GM21367 (cell line): Measurements from ENCODE around the gene TOX2.

Source experiments
- ATAC-seq: cut with Tn5 transposase; IDR thresholded peaks from one replicate; pipeline ENCODE4 v1.9.1; 2021; ENCODE audit not compliant: unreplicated experiment

The TOX2 gene

GRCh38 chr20:43974695-43975094, 60.0 kb downstream of the TOX2 start:
- no peak for ATAC-seq

GRCh38 chr20:43975096-43975768, 60.6 kb downstream of the TOX2 start:
- ATAC-seq: no peak

GRCh38 chr20:43976547-43976946, 61.9 kb downstream of the TOX2 start:
- ATAC-seq: no peak

GRCh38 chr20:43977252-43977651, 62.6 kb downstream of the TOX2 start:
- ATAC-seq: no peak

GRCh38 chr20:43977962-43978361, 63.3 kb downstream of the TOX2 start:
- ATAC-seq: no peak

GRCh38 chr20:43979576-43980105, 65.0 kb downstream of the TOX2 start:
- ATAC-seq: no peak

GRCh38 chr20:43981540-43981939, 66.9 kb downstream of the TOX2 start:
- ATAC-seq: no peak

GRCh38 chr20:43982016-43982415, 67.4 kb downstream of the TOX2 start:
- no peak for ATAC-seq

- ATAC-seq: no peak
Observed at GRCh38 chr20:43982886-43983285, 68.2 kb downstream of the TOX2 start.

- no peak for ATAC-seq
Observed at GRCh38 chr20:43983359-43983758, 68.7 kb downstream of the TOX2 start.

GRCh38 chr20:43983904-43984361, 69.3 kb downstream of the TOX2 start:
- ATAC-seq: no peak

- no peak for ATAC-seq
Observed at GRCh38 chr20:43984587-43984986, 69.9 kb downstream of the TOX2 start.

- ATAC-seq: no peak
Observed at GRCh38 chr20:43985121-43985520, 70.5 kb downstream of the TOX2 start.

- no peak for ATAC-seq
Observed at GRCh38 chr20:43985608-43986316, 71.1 kb downstream of the TOX2 start.

GRCh38 chr20:43987018-43987417, 72.4 kb downstream of the TOX2 start:
- ATAC-seq: no peak

- ATAC-seq: no peak
Observed at GRCh38 chr20:43987531-43987930, 72.9 kb downstream of the TOX2 start.

GRCh38 chr20:43988451-43988850, 73.8 kb downstream of the TOX2 start:
- no peak for ATAC-seq

GRCh38 chr20:43988867-43989266, 74.2 kb downstream of the TOX2 start:
- ATAC-seq: no peak

- no peak for ATAC-seq
Observed at GRCh38 chr20:43991261-43991660, 76.6 kb downstream of the TOX2 start.

- no peak for ATAC-seq
Observed at GRCh38 chr20:43991982-43992381, 77.3 kb downstream of the TOX2 start.

- ATAC-seq: no peak
Observed at GRCh38 chr20:43992885-43993284, 78.2 kb downstream of the TOX2 start.

GRCh38 chr20:43993560-43993959, 78.9 kb downstream of the TOX2 start:
- ATAC-seq: no peak
